ENCODE results near the gene VWA7.

Gene VWA7

GRCh38 chr6:31762356-31762755 is 14.8 kb downstream of the VWA7 start, which contains the start of gene SAPCD1:
Gene SAPCD1 (plus strand): TSS chr6:31762656. CDS start chr6:31763055, 399 bp downstream.
- H3K27ac ChIP-seq (ENCODE audit: low read length) = no peak within 1 kb of the TSS
- no peaks in the 10 kb centered on the region; the same call in 1 of the 2 replicates for H3K27me3 ChIP-seq (ENCODE audit: insufficient read depth, low read length)
- no peaks in the 10 kb centered on the region for H3K9me3 ChIP-seq (ENCODE audit: insufficient read depth, low read depth, low read length)
- H3K36me3 ChIP-seq (ENCODE audit: insufficient read depth, low read depth, low read length) = peaks cover 21% of the 10 kb centered on the region
- peaks cover 7% of the 10 kb centered on the region; the same call in 1 of the 2 replicates for H3K4me1 ChIP-seq (ENCODE audit: insufficient read depth, low read length)
- no peak within 1 kb of the TSS for H3K4me3 ChIP-seq (ENCODE audit: low read length)
- no peak within 1 kb of the TSS; the same call in 1 of the 2 replicates for H3K9ac ChIP-seq (ENCODE audit: low read depth, low read length)

GRCh38 chr6:31761343-31761742 is 15.8 kb downstream of the VWA7 start:
- H3K27ac ChIP-seq (ENCODE audit: low read length) = no peak overlapping the region
- H3K4me3 ChIP-seq (ENCODE audit: low read length) = no peak overlapping the region
- no peak overlapping the region for H3K9ac ChIP-seq (ENCODE audit: low read depth, low read length)
- H3K36me3 ChIP-seq (ENCODE audit: insufficient read depth, low read depth, low read length) = peaks cover 21% of the 10 kb centered on the region
- H3K9me3 ChIP-seq (ENCODE audit: insufficient read depth, low read depth, low read length) = no peaks in the 10 kb centered on the region
- H3K27me3 ChIP-seq (ENCODE audit: insufficient read depth, low read length) = no peaks in the 10 kb centered on the region
- peaks cover 7% of the 10 kb centered on the region; the same call in 1 of the 2 replicates for H3K4me1 ChIP-seq (ENCODE audit: insufficient read depth, low read length)

- peaks cover 21% of the 10 kb centered on the region for H3K36me3 ChIP-seq (ENCODE audit: insufficient read depth, low read depth, low read length)
- H3K4me3 ChIP-seq (ENCODE audit: low read length) = no peak overlapping the region
- H3K9me3 ChIP-seq (ENCODE audit: insufficient read depth, low read depth, low read length) = no peaks in the 10 kb centered on the region
- no peak overlapping the region for H3K27ac ChIP-seq (ENCODE audit: low read length)
- peaks cover 7% of the 10 kb centered on the region; the same call in 1 of the 2 replicates for H3K4me1 ChIP-seq (ENCODE audit: insufficient read depth, low read length)
- H3K9ac ChIP-seq (ENCODE audit: low read depth, low read length) = no peak overlapping the region
- no peaks in the 10 kb centered on the region for H3K27me3 ChIP-seq (ENCODE audit: insufficient read depth, low read length)
These were observed 16.3 kb downstream of the VWA7 start for GRCh38 chr6:31760790-31761189.

- Histone ChIP-seq H3K36me3 (ENCODE audit: insufficient read depth, low read depth, low read length) (peaks cover 21% of the 10 kb centered on the region), H3K4me3 (ENCODE audit: low read length) (no peak overlapping the region), H3K27me3 (ENCODE audit: insufficient read depth, low read length) (no peaks in the 10 kb centered on the region), H3K9ac (ENCODE audit: low read depth, low read length) (no peak overlapping the region), H3K27ac (ENCODE audit: low read length) (no peak overlapping the region), H3K4me1 (ENCODE audit: insufficient read depth, low read length) (peaks cover 2% of the 10 kb centered on the region; the same call in 1 of the 2 replicates), H3K9me3 (ENCODE audit: insufficient read depth, low read depth, low read length) (no peaks in the 10 kb centered on the region)
These were observed 18.8 kb downstream of the VWA7 start for GRCh38 chr6:31758281-31758680.

- Histone ChIP-seq H3K36me3 (ENCODE audit: insufficient read depth, low read depth, low read length) (peaks cover 5% of the 10 kb centered on the region; the same call in 1 of the 2 replicates), H3K27me3 (ENCODE audit: insufficient read depth, low read length) (no peaks in the 10 kb centered on the region), H3K4me3 (ENCODE audit: low read length) (no peak overlapping the region), H3K9ac (ENCODE audit: low read depth, low read length) (no peak overlapping the region), H3K27ac (ENCODE audit: low read length) (no peak overlapping the region), H3K4me1 (ENCODE audit: insufficient read depth, low read length) (no peaks in the 10 kb centered on the region), H3K9me3 (ENCODE audit: insufficient read depth, low read depth, low read length) (no peaks in the 10 kb centered on the region)
These were observed 24.3 kb downstream of the VWA7 start for GRCh38 chr6:31752739-31753319.

- Histone ChIP-seq H3K27me3 (ENCODE audit: insufficient read depth, low read length) (no peaks in the 10 kb centered on the region), H3K27ac (ENCODE audit: low read length) (no peak overlapping the region), H3K4me1 (ENCODE audit: insufficient read depth, low read length) (no peaks in the 10 kb centered on the region), H3K9ac (ENCODE audit: low read depth, low read length) (no peak overlapping the region), H3K4me3 (ENCODE audit: low read length) (no peak overlapping the region), H3K36me3 (ENCODE audit: insufficient read depth, low read depth, low read length) (peaks cover 9% of the 10 kb centered on the region; the same call in 1 of the 2 replicates), H3K9me3 (ENCODE audit: insufficient read depth, low read depth, low read length) (no peaks in the 10 kb centered on the region)
These were observed 26.6 kb downstream of the VWA7 start for GRCh38 chr6:31750411-31751022.

GRCh38 chr6:31749301-31750036 is 27.7 kb downstream of the VWA7 start:
- Histone ChIP-seq H3K36me3 (ENCODE audit: insufficient read depth, low read depth, low read length) (peaks cover 9% of the 10 kb centered on the region; the same call in 1 of the 2 replicates), H3K27ac (ENCODE audit: low read length) (no peak overlapping the region)

GRCh38 chr6:31744422-31744821 is 32.7 kb downstream of the VWA7 start:
- H3K27ac ChIP-seq (ENCODE audit: low read length) = no peak overlapping the region
- no peak overlapping the region for H3K9ac ChIP-seq (ENCODE audit: low read depth, low read length)
- H3K9me3 ChIP-seq (ENCODE audit: insufficient read depth, low read depth, low read length) = no peaks in the 10 kb centered on the region
- peaks cover 3% of the 10 kb centered on the region; the same call in 1 of the 2 replicates for H3K4me1 ChIP-seq (ENCODE audit: insufficient read depth, low read length)
- no peak overlapping the region for H3K4me3 ChIP-seq (ENCODE audit: low read length)
- H3K27me3 ChIP-seq (ENCODE audit: insufficient read depth, low read length) = no peaks in the 10 kb centered on the region
- peaks cover 16% of the 10 kb centered on the region for H3K36me3 ChIP-seq (ENCODE audit: insufficient read depth, low read depth, low read length)

More at GRCh38 chr6:31749301-31750036, 27.7 kb downstream of the VWA7 start:
- H3K27me3 ChIP-seq (ENCODE audit: insufficient read depth, low read length) = no peaks in the 10 kb centered on the region
- no peaks in the 10 kb centered on the region for H3K9me3 ChIP-seq (ENCODE audit: insufficient read depth, low read depth, low read length)
- H3K4me3 ChIP-seq (ENCODE audit: low read length) = no peak overlapping the region
- H3K9ac ChIP-seq (ENCODE audit: low read depth, low read length) = no peak overlapping the region
- no peaks in the 10 kb centered on the region for H3K4me1 ChIP-seq (ENCODE audit: insufficient read depth, low read length)

GRCh38 chr6:31742894-31743293 is 34.2 kb downstream of the VWA7 start:
- peaks cover 15% of the 10 kb centered on the region for H3K4me1 ChIP-seq (ENCODE audit: insufficient read depth, low read length)
- H3K27me3 ChIP-seq (ENCODE audit: insufficient read depth, low read length) = no peaks in the 10 kb centered on the region
- H3K27ac ChIP-seq (ENCODE audit: low read length) = no peak overlapping the region
- no peaks in the 10 kb centered on the region for H3K9me3 ChIP-seq (ENCODE audit: insufficient read depth, low read depth, low read length)
- H3K36me3 ChIP-seq (ENCODE audit: insufficient read depth, low read depth, low read length) = peaks cover 16% of the 10 kb centered on the region
- no peak overlapping the region for H3K9ac ChIP-seq (ENCODE audit: low read depth, low read length)
- H3K4me3 ChIP-seq (ENCODE audit: low read length) = no peak overlapping the region

- Histone ChIP-seq H3K4me1 (ENCODE audit: insufficient read depth, low read length) (peaks cover 25% of the 10 kb centered on the region), H3K27ac (ENCODE audit: low read length) (no peak overlapping the region), H3K4me3 (ENCODE audit: low read length) (no peak overlapping the region), H3K9ac (ENCODE audit: low read depth, low read length) (no peak overlapping the region), H3K27me3 (ENCODE audit: insufficient read depth, low read length) (no peaks in the 10 kb centered on the region), H3K36me3 (ENCODE audit: insufficient read depth, low read depth, low read length) (peaks cover 11% of the 10 kb centered on the region), H3K9me3 (ENCODE audit: insufficient read depth, low read depth, low read length) (no peaks in the 10 kb centered on the region)
These were observed 35.3 kb downstream of the VWA7 start for GRCh38 chr6:31741815-31742214.

- H3K36me3 ChIP-seq (ENCODE audit: insufficient read depth, low read depth, low read length) = peaks cover 11% of the 10 kb centered on the region
- peak overlapping the region; percentile 90 for H3K27ac ChIP-seq (ENCODE audit: low read length)
- H3K4me3 ChIP-seq (ENCODE audit: low read length) = peak overlapping the region; percentile 64
- H3K27me3 ChIP-seq (ENCODE audit: insufficient read depth, low read length) = no peaks in the 10 kb centered on the region
- peaks cover 28% of the 10 kb centered on the region for H3K4me1 ChIP-seq (ENCODE audit: insufficient read depth, low read length)
- H3K9me3 ChIP-seq (ENCODE audit: insufficient read depth, low read depth, low read length) = no peaks in the 10 kb centered on the region
- peak overlapping the region; percentile 91 for H3K9ac ChIP-seq (ENCODE audit: low read depth, low read length)
These were observed 36.5 kb downstream of the VWA7 start for GRCh38 chr6:31740397-31741223.

Data from iPS-20b (cell line).